GM19438 (cell line): ENCODE results near the gene CDK12.

Source experiments
- ATAC-seq: cut with Tn5 transposase; IDR thresholded peaks from one replicate; pipeline ENCODE4 v1.9.1; 2021; ENCODE audit warnings: low read depth; ENCODE audit not compliant: unreplicated experiment

CDK12 gene

GRCh38 chr17:39547713-39548478 lies 86.6 kb downstream of the CDK12 start:
- no peak for ATAC-seq

GRCh38 chr17:39548494-39549225 lies 87.4 kb downstream of the CDK12 start:
- no peak for ATAC-seq

- ATAC-seq = no peak
Observed at GRCh38 chr17:39549747-39550573, 88.7 kb downstream of the CDK12 start.

DNA sequence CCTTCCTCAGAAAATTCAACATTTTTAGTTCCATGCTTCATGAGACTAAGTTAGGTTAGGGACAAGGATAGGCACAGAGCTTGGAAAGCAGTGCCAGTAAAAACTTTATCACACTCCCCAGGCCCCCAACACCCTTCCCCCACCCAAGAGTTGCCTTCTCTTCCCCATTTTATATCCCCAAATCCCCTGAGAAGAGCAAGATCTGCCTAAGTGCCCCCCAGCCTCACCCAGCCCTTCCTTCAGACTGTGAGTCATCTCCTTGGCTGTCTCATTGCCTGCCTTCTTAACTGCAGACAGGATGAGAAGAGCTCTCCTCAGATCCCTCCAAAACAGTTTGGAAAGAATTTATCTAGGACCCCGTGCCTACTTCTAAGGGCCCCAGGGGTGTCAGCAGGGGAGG lies 90.6 kb downstream of the CDK12 start:
- no peak for ATAC-seq

DNA sequence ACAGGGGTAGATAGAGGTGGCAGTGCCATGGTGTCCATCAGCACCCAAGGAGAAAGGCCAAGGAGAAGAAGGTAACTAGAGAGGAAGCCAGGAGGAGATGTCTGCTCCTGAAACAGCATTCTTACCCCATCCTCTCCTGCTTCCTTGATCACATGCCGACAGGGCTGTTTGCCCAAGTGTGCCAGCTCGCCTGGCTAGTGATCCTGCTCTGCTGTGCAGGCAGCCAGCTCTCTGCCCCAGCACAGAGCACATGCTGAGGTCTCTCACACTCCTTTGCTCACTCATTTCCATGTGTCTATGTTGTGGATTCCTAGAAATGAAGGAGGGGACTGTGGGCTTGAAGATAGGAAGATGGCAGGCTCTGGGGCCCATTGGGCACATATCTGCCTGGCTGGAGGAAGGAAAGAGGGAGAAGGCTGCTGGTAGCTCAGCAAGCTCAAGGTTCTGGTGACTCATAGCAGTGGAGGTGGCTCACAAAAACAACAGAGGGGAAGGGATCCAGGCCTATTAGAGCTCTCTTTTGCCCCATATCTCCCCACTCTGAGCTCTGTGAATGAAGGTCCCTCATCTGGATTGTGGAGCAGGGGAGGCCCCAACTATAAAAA lies 92.2 kb downstream of the CDK12 start:
- no peak for ATAC-seq

DNA sequence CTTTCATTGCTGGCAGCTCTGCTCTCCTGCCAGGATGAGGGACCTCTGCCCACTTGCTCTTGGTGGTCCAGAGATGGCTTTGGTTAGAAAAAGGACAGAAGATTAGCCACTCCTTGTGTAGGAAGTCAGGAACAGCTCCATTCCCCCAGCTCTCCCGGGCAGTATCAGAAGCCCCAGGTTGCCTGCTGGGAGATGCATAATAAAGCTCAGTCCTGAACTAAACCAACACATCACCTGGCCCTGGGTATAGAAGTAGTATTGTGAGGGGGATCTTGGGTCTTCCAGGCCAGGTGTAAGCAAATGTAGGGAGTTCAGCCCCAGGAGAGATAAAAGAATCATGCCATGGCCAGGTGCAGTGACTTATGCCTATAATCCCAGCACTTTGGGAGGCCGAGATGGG lies 94.1 kb downstream of the CDK12 start:
- no peak for ATAC-seq

DNA sequence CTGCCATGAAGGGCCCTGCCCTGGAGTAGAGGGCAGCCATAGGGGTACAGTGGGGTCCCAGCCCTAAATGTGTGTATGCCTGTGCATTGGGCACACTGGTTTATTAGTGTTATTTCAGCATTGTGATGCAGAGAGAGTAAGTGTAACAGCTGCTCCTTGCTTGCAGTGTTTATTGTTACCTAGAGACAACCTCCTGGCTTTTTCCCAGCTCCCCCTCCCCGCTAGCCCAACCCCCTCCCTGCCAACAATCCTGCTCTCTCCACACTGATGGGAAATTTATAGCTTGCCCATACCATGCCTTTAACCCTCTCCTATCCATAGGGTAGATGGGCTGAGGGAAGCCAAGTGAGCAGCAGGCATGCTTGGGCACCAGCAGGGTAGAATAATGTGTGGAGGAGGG lies 95.1 kb downstream of the CDK12 start:
- ATAC-seq = no peak

DNA sequence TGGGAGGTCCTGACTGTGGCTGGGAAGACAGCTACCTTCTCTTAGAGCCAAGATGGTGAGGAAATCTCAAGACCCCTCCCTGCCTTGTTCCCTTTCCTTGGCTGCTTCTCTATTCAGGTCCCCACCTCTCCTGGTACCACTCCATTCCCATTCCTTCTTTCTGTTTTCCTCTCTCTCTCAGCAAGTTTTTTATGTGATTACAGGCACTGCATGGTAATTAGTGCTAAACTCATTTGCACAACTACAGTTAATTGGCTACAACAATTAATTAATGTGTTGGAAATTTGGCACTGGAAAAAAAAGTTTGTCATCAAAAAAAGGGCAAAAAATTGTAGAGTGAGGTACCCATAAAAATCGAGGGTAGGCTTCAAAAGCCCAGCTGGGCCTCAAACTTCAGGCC lies 101.1 kb downstream of the CDK12 start:
- ATAC-seq = no peak

DNA sequence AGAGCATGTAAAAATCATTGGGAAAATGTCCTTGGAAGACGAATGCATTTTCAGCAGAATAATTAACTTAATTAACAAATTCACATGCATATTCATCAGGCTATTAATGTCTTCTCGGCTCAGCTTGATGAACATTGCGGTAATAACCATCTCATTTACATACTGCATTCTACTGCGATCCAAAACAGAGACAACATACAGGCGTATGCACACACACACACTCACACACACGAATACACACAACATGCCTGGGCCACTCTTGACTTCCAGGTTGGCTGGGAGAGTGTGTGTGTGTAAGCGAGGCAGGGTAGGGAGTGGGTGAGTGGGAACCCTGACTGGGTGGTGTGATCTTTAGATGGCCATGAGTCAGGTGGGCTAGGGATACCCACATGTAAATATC lies 101.7 kb downstream of the CDK12 start:
- ATAC-seq = no peak

GRCh38 chr17:39563476-39563875 lies 102.2 kb downstream of the CDK12 start:
- no peak for ATAC-seq

- ATAC-seq = no peak
Observed at GRCh38 chr17:39564211-39564848, 103.0 kb downstream of the CDK12 start.

DNA sequence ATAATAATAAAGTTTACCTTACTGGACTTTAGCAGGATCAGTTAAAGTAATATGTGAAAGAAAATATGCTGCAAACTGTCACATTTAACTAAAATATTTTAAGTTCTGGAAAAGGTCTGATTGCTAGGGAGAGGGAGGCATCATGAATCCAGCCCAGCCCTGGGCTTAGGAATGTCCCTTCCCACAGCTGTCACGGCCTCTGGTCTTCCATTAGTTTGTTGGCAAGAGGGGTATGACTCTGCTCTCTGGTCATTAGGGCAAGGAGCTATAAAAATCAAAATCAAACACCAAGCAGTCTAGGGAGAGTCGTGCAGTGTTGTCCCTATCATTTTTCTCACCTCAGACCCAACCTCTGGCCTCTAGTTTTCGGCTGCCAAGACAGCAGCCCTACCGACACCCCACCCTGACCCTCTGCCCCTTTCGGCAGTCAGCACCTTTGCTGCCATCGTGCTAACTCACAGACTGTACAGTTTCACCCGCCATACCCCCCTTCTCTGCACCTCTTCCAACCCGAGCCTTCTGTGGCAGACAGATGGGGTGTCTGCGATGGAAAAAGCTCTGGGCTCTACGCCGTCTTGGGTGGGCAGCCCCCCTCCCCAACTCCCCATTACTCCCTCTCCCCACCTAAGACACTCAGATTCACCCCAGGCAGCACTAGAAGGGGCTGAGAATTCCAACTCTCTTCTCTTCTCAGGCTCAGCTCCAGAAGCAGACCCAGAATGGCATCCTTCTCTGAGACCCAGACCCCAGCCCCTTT lies 105.0 kb downstream of the CDK12 start:
- ATAC-seq = no peak

DNA sequence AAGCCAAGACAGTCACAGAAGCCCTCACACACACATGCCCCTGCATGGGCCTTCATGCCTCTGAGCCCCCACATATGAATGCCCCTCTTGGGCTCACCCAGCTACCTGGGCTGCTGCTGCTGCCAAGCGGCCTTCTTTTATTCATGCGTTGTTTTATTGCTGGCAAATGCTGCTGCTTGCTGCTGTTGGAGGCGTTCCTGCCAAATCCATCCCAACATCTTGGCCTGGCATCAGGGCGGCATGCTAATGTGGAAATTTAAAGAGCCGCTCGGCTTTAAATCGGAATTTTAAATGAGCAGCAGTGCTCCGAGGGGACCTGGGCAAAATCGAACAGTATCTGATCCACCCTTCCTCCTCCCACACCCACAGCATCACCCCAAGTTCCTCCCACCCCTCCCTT lies 107.4 kb downstream of the CDK12 start:
- ATAC-seq = no peak

DNA sequence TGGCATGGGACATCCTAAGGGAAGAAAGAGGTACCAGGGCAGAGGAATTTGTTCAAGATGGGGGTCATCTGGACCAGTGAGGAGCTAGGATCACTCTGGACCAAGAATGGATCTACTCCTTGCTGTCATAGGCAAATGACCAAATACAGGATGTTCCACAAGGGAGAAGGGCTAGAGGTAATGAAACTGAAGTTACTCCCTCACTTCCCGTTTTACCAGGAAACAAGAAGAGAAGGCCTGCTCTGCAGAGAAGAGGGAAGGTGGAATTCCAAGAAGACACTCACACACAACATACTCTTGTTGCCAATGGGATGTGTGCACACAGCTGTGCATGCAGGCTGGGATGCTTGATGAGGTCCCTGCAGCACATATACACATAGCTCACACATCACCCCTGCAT lies 107.8 kb downstream of the CDK12 start:
- no peak for ATAC-seq

DNA sequence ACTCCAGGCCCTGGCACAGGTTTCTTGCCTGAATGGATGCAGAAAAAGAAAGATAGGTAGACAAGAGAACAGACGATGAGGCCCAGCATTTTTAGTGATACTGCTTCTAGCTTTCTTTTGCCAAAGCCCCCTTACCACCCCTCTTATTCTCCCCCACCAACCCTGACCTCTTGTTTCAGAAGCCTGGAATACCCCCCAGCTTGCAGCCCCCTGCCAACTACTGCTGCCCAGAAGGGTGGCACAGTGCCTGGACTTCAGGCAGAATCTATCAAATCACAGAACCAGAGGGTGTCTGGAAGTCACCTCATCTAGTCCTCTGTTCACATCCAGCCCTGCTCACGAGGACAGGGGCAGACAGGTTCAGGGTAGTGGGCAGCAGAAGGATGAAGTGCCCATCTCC lies 110.8 kb downstream of the CDK12 start:
- ATAC-seq = no peak

- no peak for ATAC-seq
Observed at GRCh38 chr17:39573447-39574298, 112.4 kb downstream of the CDK12 start.

- ATAC-seq = no peak
Observed at GRCh38 chr17:39576187-39576586, 114.9 kb downstream of the CDK12 start.

- no peak for ATAC-seq
Observed at GRCh38 chr17:39578272-39578671, 117.0 kb downstream of the CDK12 start.
